ENCODE measurements around the gene PFKFB3. TPM values are rescaled to one million over a fixed set of nuclear protein-coding genes. Genes with fewer than 3 reads are reported as not detected.
A peak's percentile ranks its signal among the peaks of the same experiment; 100 is the strongest.

PFKFB3 gene
- total RNA-seq, 1 donor from 2014 or later = 43.2 TPM

GRCh38 chr10:6216916-6217315 is 14.2 kb downstream of the PFKFB3 start:
- Histone ChIP-seq H3K9me3 (no peaks in the 10 kb centered on the region), H3K27me3 (no peaks in the 10 kb centered on the region), H3K4me3 (no peak overlapping the region), H3K27ac (no peak overlapping the region), H3K36me3 (peaks cover 0 to 80% of the 10 kb centered on the region in 2 donors), H3K4me1 (peaks cover 14% of the 10 kb centered on the region)
- TF ChIP-seq POLR2AphosphoS5 (IDR thresholded peaks at IDR 0.05; ENCODE audit: insufficient read depth in 1 of 2, low read depth in 1 of 2) (no peak), CTCF (IDR thresholded peaks at IDR 0.05) (no peak), POLR2A (IDR thresholded peaks at IDR 0.05) (no peak)
- intact Hi-C loops (cut with DNase I) = no loop called here
- DNase-seq (ENCODE audit: extremely low spot score in 2 of 2) = no peak

DNA sequence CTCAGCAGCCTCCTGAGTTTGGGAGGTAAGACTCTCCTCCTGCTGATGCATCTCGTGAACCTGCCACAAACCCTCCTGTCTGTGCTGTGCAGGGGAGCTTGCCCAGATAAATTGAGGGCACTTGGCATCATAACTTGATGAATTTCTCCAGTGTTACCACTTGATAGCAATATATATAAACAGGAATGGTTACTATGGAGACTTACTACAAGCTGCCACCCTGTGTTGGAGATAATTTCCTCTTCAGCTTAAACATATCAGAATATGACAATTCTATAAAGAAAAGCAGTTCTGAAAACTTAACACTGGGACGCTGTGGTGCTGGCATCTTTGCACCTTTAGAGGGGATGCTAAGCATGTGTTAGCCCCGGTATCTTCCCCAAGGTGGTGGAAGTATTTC is 14.9 kb downstream of the PFKFB3 start:
- no peaks in the 10 kb centered on the region for H3K27me3 ChIP-seq
- H3K27ac ChIP-seq = no peak overlapping the region
- intact Hi-C loops (cut with DNase I) = no loop called here
- no peak overlapping the region for H3K4me3 ChIP-seq
- H3K4me1 ChIP-seq = peaks cover 7% of the 10 kb centered on the region
- H3K36me3 ChIP-seq = peaks cover 0 to 86% of the 10 kb centered on the region in 2 donors
- TF ChIP-seq POLR2A (IDR thresholded peaks at IDR 0.05) (no peak), POLR2AphosphoS5 (IDR thresholded peaks at IDR 0.05; ENCODE audit: insufficient read depth in 1 of 2, low read depth in 1 of 2) (no peak), CTCF (IDR thresholded peaks at IDR 0.05) (no peak)
- no peak for DNase-seq (ENCODE audit: extremely low spot score in 2 of 2)
- no peaks in the 10 kb centered on the region for H3K9me3 ChIP-seq

DNA sequence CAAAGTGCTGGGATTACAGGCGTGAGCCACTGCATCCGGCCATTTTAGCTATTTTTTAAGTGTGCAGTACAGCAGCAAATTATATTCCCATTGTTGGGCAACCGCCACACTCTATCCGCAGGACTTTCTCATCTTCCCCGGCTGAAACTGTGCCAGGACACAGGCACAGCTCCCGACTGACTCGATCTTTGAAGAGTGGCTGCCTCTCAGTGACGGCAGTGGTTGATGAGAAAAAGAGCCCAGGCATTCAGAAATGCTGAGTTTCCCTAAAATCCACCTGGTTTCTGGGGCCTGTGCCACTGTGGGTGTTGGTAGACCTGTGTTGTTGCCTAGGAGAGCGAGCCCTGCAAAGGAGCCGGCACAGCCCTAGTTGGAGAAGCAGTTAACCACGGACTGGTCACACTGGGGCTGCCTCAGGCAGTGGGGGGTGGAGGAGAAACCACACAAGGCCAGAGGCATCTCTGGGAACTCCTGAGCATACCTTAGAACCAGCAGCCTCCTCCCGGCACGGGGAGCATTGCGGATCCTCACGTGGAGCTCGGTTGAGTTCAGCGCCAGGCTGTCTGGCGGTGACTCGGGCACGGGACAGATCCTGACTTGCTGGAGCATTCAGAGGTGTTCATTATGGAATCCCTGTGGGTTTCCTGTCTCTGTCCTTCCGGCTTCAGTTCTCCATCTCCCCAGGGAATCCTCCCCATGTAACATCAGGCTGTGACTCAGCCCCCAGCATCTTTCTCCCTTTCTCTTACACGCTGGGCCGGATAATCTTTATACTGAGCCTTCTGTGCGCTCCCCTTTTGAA is 16.2 kb downstream of the PFKFB3 start:
- Histone ChIP-seq H3K27ac (no peak overlapping the region), H3K4me1 (no peaks in the 10 kb centered on the region), H3K36me3 (peaks cover 0 to 93% of the 10 kb centered on the region in 2 donors), H3K27me3 (no peaks in the 10 kb centered on the region), H3K9me3 (no peaks in the 10 kb centered on the region), H3K4me3 (no peak overlapping the region)
- intact Hi-C loops (cut with DNase I) = no loop called here
- TF ChIP-seq CTCF (IDR thresholded peaks at IDR 0.05) (no peak), POLR2AphosphoS5 (IDR thresholded peaks at IDR 0.05; ENCODE audit: insufficient read depth in 1 of 2, low read depth in 1 of 2) (peak in 1 of 2 donors; percentile 32), POLR2A (IDR thresholded peaks at IDR 0.05) (no peak)
- no peak for DNase-seq (ENCODE audit: extremely low spot score in 2 of 2)

GRCh38 chr10:6219494-6219836 is 16.7 kb downstream of the PFKFB3 start:
- no peak for DNase-seq (ENCODE audit: extremely low spot score in 2 of 2)
- H3K27ac ChIP-seq = no peak overlapping the region
- intact Hi-C loops (cut with DNase I) = no loop called here

More at GRCh38 chr10:6219494-6219836, 16.7 kb downstream of the PFKFB3 start:
- Histone ChIP-seq H3K4me3 (no peak overlapping the region), H3K9me3 (no peaks in the 10 kb centered on the region), H3K36me3 (peaks cover 0 to 93% of the 10 kb centered on the region in 2 donors), H3K27me3 (no peaks in the 10 kb centered on the region), H3K4me1 (no peaks in the 10 kb centered on the region)
- TF ChIP-seq POLR2AphosphoS5 (IDR thresholded peaks at IDR 0.05; ENCODE audit: insufficient read depth in 1 of 2, low read depth in 1 of 2) (no peak), POLR2A (IDR thresholded peaks at IDR 0.05) (no peak), CTCF (IDR thresholded peaks at IDR 0.05) (no peak)

Measured in vagina (tissue), 2 donors.